Spleen (tissue), 7 donors: ENCODE results near the gene OR2B2.

Source experiments
- CTCF ChIP-seq, 11 experiments: fragments of 200-600 bp in 7 of 11; fragments of 450-650 bp in 4 of 11; sonication (generic) in 4 of 11; IDR thresholded peaks in 8 of 11; conservative IDR thresholded peaks in 3 of 11; 1 replicate in 7 of 11; 2 replicates in 4 of 11; pipeline versions ENCODE4 v1.4.0 to v1.8.0; 2016 to 2021; ENCODE audit warnings: antibody characterized with exemption in 11 of 11, inconsistent platforms in 4 of 11, mild to moderate bottlenecking in 1 of 11
- POLR2AphosphoS5 ChIP-seq, 3 donors: sonication (generic); formaldehyde crosslinking; IDR thresholded peaks; one replicate each; pipeline ENCODE4 v1.5.1; 2017; ENCODE audit warnings: antibody characterized with exemption in 3 of 3
- donor health status: DM: no; HTN: no; CAD: no; lungs with moderate emphysema.
- donor health status: DM: no; HTN: no; CAD: no.
- donor health status: DM: no; HTN: no; CAD: no.

GRCh38 chr6:27956941-27957340 is 44.7 kb upstream of the OR2B2 start, which contains the start of gene OR2B6:
- TF ChIP-seq CTCF (IDR thresholded peaks at IDR 0.05 in 8 of 11, conservative IDR thresholded peaks at IDR 0.05 in 3 of 11): no peak
- no peak for TF ChIP-seq POLR2AphosphoS5 (IDR thresholded peaks at IDR 0.05)
